ENCODE measurements around the gene TDP1.
A peak's percentile ranks its signal among the peaks of the same experiment; 100 is the strongest.
"Not testable (repeated sequence)": the region's sequence is repeated elsewhere in the genome, so short reads cannot be mapped to it uniquely, and the experiment has no call there.

Gene TDP1

GRCh38 chr14:90049390-90049789 is 93.7 kb downstream of the TDP1 start:
- no peak for DNase-seq (ENCODE audit: low spot score)

- DNase-seq (ENCODE audit: low spot score), result no peak
Observed at GRCh38 chr14:90050271-90050670, 94.5 kb downstream of the TDP1 start.

- no peak for DNase-seq (ENCODE audit: low spot score)
Observed at GRCh38 chr14:90053044-90053443, 97.3 kb downstream of the TDP1 start.

GRCh38 chr14:90054803-90055202 is 99.1 kb downstream of the TDP1 start:
- no peak for DNase-seq (ENCODE audit: low spot score)

GRCh38 chr14:90056826-90057225 is 101.1 kb downstream of the TDP1 start:
- no peak for DNase-seq (ENCODE audit: low spot score)

- no peak for DNase-seq (ENCODE audit: low spot score)
Observed at GRCh38 chr14:90058876-90059458, 103.2 kb downstream of the TDP1 start.

- DNase-seq (ENCODE audit: low spot score), result peak; percentile 73
Observed at GRCh38 chr14:90060312-90060964, 104.7 kb downstream of the TDP1 start.

GRCh38 chr14:90060965-90061684 is 105.4 kb downstream of the TDP1 start:
- no peak for DNase-seq (ENCODE audit: low spot score)

- DNase-seq (ENCODE audit: low spot score), result no peak
Observed at GRCh38 chr14:90061685-90062126, 106.0 kb downstream of the TDP1 start, which contains the start of gene KCNK13. Gene KCNK13, plus strand, starts transcription at chr14:90061994. Its CDS starts 212 bp downstream, at chr14:90062206.

- no peak for DNase-seq (ENCODE audit: low spot score)
Observed at GRCh38 chr14:90062127-90062794, 106.5 kb downstream of the TDP1 start.

GRCh38 chr14:90062822-90063539 is 107.3 kb downstream of the TDP1 start:
- DNase-seq (ENCODE audit: low spot score), result no peak

GRCh38 chr14:90072350-90072749 is 116.6 kb downstream of the TDP1 start:
- DNase-seq (ENCODE audit: low spot score), result no peak

GRCh38 chr14:90079576-90079975 is 123.8 kb downstream of the TDP1 start:
- DNase-seq (ENCODE audit: low spot score), result no peak

- no peak for DNase-seq (ENCODE audit: low spot score)
Observed at GRCh38 chr14:90087433-90087832, 131.7 kb downstream of the TDP1 start.

- DNase-seq (ENCODE audit: low spot score), result no peak
Observed at GRCh38 chr14:90088176-90088575, 132.4 kb downstream of the TDP1 start.

GRCh38 chr14:90089486-90089885 is 133.8 kb downstream of the TDP1 start:
- DNase-seq (ENCODE audit: low spot score), result not testable (repeated sequence)

- no peak for DNase-seq (ENCODE audit: low spot score)
Observed at GRCh38 chr14:90091393-90091792, 135.7 kb downstream of the TDP1 start.

GRCh38 chr14:90093942-90094595 is 138.3 kb downstream of the TDP1 start:
- DNase-seq (ENCODE audit: low spot score), result no peak

All from left forelimb (tissue), 1 donor.